Astrocyte (in vitro differentiated cells and primary cell): ENCODE results near the gene RBM47. TPM values are rescaled to one million over a fixed set of nuclear protein-coding genes. Genes with fewer than 3 reads are reported as not detected.

Experiments used
- DNase-seq: peaks from one replicate; pipeline ENCODE4 v3.0.0-alpha.2; 2010; ENCODE audit warnings: low read depth
- FAIRE-seq: peaks from 2 replicates; lab custom pipeline; 2011; peaks lifted over from hg19 to GRCh38; lab: Jason Lieb, UNC
- H2AFZ ChIP-seq: 2 replicates; pipeline ENCODE4 v1.6.0; 2012; ENCODE audit warnings: low read depth, low read length, inconsistent platforms
- H3K27ac ChIP-seq: 2 replicates; pipeline ENCODE4 v1.5.1; 2011; ENCODE audit warnings: low read depth, low read length, inconsistent platforms
- H3K27me3 ChIP-seq: 2 replicates; pipeline ENCODE4 v1.6.0; 2011; ENCODE audit warnings: low read length, inconsistent platforms; ENCODE audit not compliant: insufficient read depth
- H3K36me3 ChIP-seq: 2 replicates; pipeline ENCODE4 v1.5.1; 2011; ENCODE audit warnings: low read length, inconsistent platforms; ENCODE audit not compliant: insufficient read depth
- H3K4me1 ChIP-seq: 2 replicates; pipeline ENCODE4 v1.5.1; 2011; ENCODE audit warnings: low read length, inconsistent platforms; ENCODE audit not compliant: insufficient read depth
- H3K4me2 ChIP-seq: 2 replicates; pipeline ENCODE4 v1.6.0; 2012; ENCODE audit warnings: low read length, inconsistent platforms
- H3K4me3 ChIP-seq: 2 replicates; pipeline ENCODE4 v1.5.1; 2011; ENCODE audit warnings: low read depth, mild to moderate bottlenecking, low read length, inconsistent platforms; ENCODE audit not compliant: insufficient read depth
- H3K79me2 ChIP-seq: 2 replicates; pipeline ENCODE4 v1.6.0; 2012; ENCODE audit warnings: mild to moderate bottlenecking, low read length, inconsistent platforms; ENCODE audit not compliant: insufficient read depth
- H3K9ac ChIP-seq: 2 replicates; pipeline ENCODE4 v1.6.0; 2012; ENCODE audit warnings: mild to moderate bottlenecking, low read length, inconsistent platforms
- H3K9me3 ChIP-seq: 2 replicates; pipeline ENCODE4 v1.5.1; 2012; ENCODE audit warnings: low read depth, mild to moderate bottlenecking, low read length, inconsistent platforms; ENCODE audit not compliant: insufficient read depth
- H4K20me1 ChIP-seq: 2 replicates; pipeline ENCODE4 v1.6.0; 2012; ENCODE audit warnings: low read length, inconsistent platforms; ENCODE audit not compliant: insufficient read depth
- H3K27ac Mint-ChIP-seq: one replicate; pipeline ENCODE4 v1.8.0; 2021; ENCODE audit warnings: mild to moderate bottlenecking, mixed read lengths; ENCODE audit not compliant: unreplicated experiment
- H3K27me3 Mint-ChIP-seq: one replicate; pipeline ENCODE4 v1.8.0; 2021; ENCODE audit warnings: low read depth, mixed read lengths; ENCODE audit not compliant: unreplicated experiment
- H3K36me3 Mint-ChIP-seq: one replicate; pipeline ENCODE4 v1.8.0; 2021; ENCODE audit warnings: low read depth, mixed read lengths; ENCODE audit not compliant: unreplicated experiment
- H3K4me1 Mint-ChIP-seq: one replicate; pipeline ENCODE4 v1.8.0; 2021; ENCODE audit warnings: low read depth, mixed read lengths; ENCODE audit not compliant: unreplicated experiment
- H3K4me3 Mint-ChIP-seq: one replicate; pipeline ENCODE4 v1.8.0; 2021; ENCODE audit warnings: mild to moderate bottlenecking, moderate library complexity, mixed read lengths; ENCODE audit not compliant: unreplicated experiment
- H3K9me3 Mint-ChIP-seq: one replicate; pipeline ENCODE4 v1.8.0; 2021; ENCODE audit warnings: mild to moderate bottlenecking, mixed read lengths; ENCODE audit not compliant: unreplicated experiment
- EZH2 ChIP-seq: IDR thresholded peaks from 2 replicates; pipeline ENCODE4 v1.6.1; 2012; ENCODE audit warnings: mild to moderate bottlenecking, low read length, inconsistent platforms; ENCODE audit not compliant: insufficient read depth
- total RNA-seq: library from RNA; stranded (reverse); gene quantifications from 2 replicates; pipeline ENCODE4 v1.2.1, GENCODE V29; 2021
- TF ChIP-seq, protein P1 (sequence below): IDR thresholded peaks from 2 replicates; pipeline ENCODE4 v1.5.1; 2011; ENCODE audit warnings: low read depth, mild to moderate bottlenecking, inconsistent platforms, low read length, moderate library complexity; ENCODE audit not compliant: insufficient read depth

The RBM47 gene
- total RNA-seq, 1 donor from 2014 or later: 2.9 TPM

DNA sequence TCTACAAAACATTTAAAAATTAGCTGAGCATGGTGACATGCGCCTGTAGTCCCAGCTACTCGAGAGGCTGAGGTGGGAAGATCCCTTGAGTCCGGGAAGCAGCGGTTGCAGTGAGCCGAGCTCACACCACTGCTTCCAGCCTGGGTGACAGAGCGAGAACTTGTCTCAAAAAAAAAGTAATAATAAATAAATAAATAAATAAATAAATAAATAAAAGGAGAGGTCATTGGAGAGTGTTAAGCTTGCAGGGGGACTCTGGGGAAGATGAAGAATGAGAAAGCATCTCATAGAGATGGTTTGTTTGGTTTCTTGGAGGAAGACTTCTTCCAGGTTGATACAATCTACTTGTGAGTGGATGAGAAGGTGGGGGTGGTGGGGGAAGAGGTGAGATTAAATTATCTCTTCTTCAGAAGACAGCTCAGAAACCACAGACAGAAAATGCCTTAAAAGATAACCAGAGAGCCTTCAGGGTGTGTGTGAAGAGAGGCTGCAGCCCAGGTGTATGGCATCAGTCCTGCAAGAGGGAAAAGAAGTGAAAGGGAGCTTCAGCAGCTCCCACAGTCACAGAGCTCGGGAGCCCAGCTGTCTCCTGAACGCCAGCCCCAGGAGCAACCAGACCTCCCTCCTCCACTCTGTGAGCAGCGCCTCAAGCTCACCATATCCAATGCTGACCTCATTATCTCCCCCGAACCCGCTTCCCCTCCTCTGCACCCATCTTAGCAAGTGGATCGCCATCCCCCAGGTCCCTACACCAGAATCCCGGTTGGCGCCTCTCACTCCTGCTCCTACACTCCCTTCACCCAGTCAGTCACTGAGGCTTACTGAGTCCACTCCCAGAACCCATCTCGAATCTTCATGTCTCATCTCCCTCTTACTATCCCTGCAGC lies 48.2 kb downstream of the RBM47 start:
- Histone ChIP-seq H3K27ac (no peak overlapping the region), H3K4me1 (peaks cover 13% of the 10 kb centered on the region), H3K9me3 (no peaks in the 10 kb centered on the region), H3K36me3 (no peaks in the 10 kb centered on the region), H3K79me2 (no peaks in the 10 kb centered on the region), H2AFZ (no peak overlapping the region), H3K4me3 (no peak overlapping the region), H4K20me1 (no peaks in the 10 kb centered on the region), H3K27me3 (no peaks in the 10 kb centered on the region), H3K9ac (no peak overlapping the region), H3K4me2 (no peak overlapping the region)
- Mint-ChIP-seq H3K4me1 (peaks cover 17% of the 10 kb centered on the region), H3K27me3 (peaks cover 6% of the 10 kb centered on the region), H3K27ac (no peak overlapping the region), H3K4me3 (no peak overlapping the region), H3K36me3 (no peaks in the 10 kb centered on the region), H3K9me3 (no peaks in the 10 kb centered on the region)
- TF ChIP-seq, protein P1, sequence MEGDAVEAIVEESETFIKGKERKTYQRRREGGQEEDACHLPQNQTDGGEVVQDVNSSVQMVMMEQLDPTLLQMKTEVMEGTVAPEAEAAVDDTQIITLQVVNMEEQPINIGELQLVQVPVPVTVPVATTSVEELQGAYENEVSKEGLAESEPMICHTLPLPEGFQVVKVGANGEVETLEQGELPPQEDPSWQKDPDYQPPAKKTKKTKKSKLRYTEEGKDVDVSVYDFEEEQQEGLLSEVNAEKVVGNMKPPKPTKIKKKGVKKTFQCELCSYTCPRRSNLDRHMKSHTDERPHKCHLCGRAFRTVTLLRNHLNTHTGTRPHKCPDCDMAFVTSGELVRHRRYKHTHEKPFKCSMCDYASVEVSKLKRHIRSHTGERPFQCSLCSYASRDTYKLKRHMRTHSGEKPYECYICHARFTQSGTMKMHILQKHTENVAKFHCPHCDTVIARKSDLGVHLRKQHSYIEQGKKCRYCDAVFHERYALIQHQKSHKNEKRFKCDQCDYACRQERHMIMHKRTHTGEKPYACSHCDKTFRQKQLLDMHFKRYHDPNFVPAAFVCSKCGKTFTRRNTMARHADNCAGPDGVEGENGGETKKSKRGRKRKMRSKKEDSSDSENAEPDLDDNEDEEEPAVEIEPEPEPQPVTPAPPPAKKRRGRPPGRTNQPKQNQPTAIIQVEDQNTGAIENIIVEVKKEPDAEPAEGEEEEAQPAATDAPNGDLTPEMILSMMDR: no peak
- no peak for TF ChIP-seq EZH2
- FAIRE-seq: no peak
- no peak for DNase-seq

DNA sequence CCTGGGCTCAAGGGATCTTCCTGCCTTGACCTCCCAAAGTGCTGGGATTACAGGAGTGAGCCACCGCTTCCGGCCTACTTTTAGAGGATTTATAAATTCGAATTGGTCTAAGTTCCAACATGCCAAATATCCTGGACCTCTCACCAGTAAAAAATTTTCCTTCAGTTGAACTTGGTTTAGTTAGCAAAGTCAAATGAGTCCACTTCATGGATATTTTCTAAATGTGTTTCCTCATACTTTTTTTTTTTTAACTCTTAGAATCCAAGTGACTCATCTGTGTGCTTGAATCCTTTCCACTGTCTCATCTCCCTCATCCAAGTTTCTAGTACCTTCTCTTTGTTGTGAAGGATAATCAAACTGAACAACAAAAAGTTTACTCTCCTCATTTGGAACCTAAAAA lies 49.7 kb downstream of the RBM47 start:
- Mint-ChIP-seq H3K27ac (no peak overlapping the region), H3K27me3 (peaks cover 3% of the 10 kb centered on the region), H3K4me3 (no peak overlapping the region), H3K36me3 (no peaks in the 10 kb centered on the region), H3K9me3 (no peaks in the 10 kb centered on the region), H3K4me1 (peaks cover 20% of the 10 kb centered on the region)
- TF ChIP-seq, protein P1: no peak
- H4K20me1 ChIP-seq: no peaks in the 10 kb centered on the region
- no peak overlapping the region for H3K9ac ChIP-seq
- no peak overlapping the region for H3K4me3 ChIP-seq
- H3K79me2 ChIP-seq: no peaks in the 10 kb centered on the region
- DNase-seq (peak; percentile 95), FAIRE-seq (no peak)
- H3K9me3 ChIP-seq: no peaks in the 10 kb centered on the region
- H3K4me2 ChIP-seq: no peak overlapping the region
- H3K27me3 ChIP-seq: no peaks in the 10 kb centered on the region
- peak overlapping the region; percentile 41 for H2AFZ ChIP-seq
- peak overlapping the region; percentile 63 for H3K27ac ChIP-seq
- H3K36me3 ChIP-seq: no peaks in the 10 kb centered on the region
- H3K4me1 ChIP-seq: peaks cover 13% of the 10 kb centered on the region

DNA sequence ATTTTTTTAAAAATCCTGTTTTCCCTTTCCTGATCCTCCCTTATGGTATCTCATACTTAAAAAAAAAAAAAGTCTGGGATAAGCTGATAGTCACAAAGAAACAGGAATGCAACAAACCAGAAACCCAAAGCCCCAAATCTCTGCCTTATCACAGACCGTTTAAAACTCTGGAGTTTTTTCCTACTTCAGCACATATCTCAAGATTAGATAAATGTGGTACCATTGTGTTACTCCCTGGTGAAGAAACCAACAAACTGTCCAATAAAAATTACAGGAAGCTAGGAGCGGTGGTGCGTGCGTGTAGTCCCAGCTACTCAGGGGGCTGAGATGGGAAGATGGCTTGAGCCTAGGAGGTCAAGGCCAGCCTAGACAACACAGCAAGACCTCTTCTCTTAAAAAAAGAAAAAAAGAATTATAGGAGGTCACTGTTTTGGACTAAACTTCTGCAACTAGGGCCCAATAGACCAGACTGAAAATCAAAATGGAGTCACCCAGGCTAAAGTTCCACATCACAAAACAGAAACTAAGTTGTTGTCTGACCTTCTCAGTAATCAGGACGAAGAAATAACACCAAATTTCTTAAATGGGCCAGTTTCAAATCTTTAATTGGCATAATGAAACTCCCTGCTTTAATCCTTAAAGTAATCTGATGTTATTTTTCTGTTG lies 51.9 kb downstream of the RBM47 start:
- H3K27ac Mint-ChIP-seq: no peak overlapping the region
- Histone ChIP-seq H3K27me3 (no peaks in the 10 kb centered on the region), H2AFZ (no peak overlapping the region), H3K9me3 (no peaks in the 10 kb centered on the region), H4K20me1 (no peaks in the 10 kb centered on the region), H3K79me2 (no peaks in the 10 kb centered on the region), H3K4me1 (peaks cover 13% of the 10 kb centered on the region), H3K27ac (peak overlapping the region; percentile 67), H3K9ac (no peak overlapping the region), H3K4me2 (peak overlapping the region; percentile 74), H3K36me3 (no peaks in the 10 kb centered on the region), H3K4me3 (no peak overlapping the region)
- no peak for FAIRE-seq
- no peak overlapping the region for H3K4me3 Mint-ChIP-seq
- no peaks in the 10 kb centered on the region for H3K9me3 Mint-ChIP-seq
- H3K36me3 Mint-ChIP-seq: no peaks in the 10 kb centered on the region
- peaks cover 3% of the 10 kb centered on the region for H3K27me3 Mint-ChIP-seq
- peaks cover 20% of the 10 kb centered on the region for H3K4me1 Mint-ChIP-seq
- DNase-seq: peak; percentile 46
- TF ChIP-seq, protein P1: no peak
- TF ChIP-seq EZH2: no peak
